HepG2 (cell line): ENCODE data around the gene TRAPPC12. TPM values are rescaled to one million over a fixed set of nuclear protein-coding genes. Genes with fewer than 3 reads are reported as not detected.

Experiments
- ATAC-seq: fragments of 200-7000 bp; cut with Tn5 transposase; 3 replicates; pipeline ENCODE4 v1.9.1; 2020; ENCODE audit warnings: mild to moderate bottlenecking, moderate library complexity
- BruUV-seq: library from RNA; stranded (reverse); fragments of 400-500 nt; replicated peaks from 2 replicates; lab custom pipeline; 2021; lab: Mats Ljungman, UMichigan
- CTCF ChIA-PET: fragments of 300-600 bp; formaldehyde crosslinking; extraction: SDS; loops from one replicate; lab custom pipeline; 2021; ENCODE audit warnings: low total read pairs, inconsistent platforms, low intra/inter-chr PET ratio; lab: Yijun Ruan, JAX
- POLR2A ChIA-PET: fragments of 350-600 bp; sonication (Branson Sonifier 250); formaldehyde crosslinking; loops from one replicate; lab custom pipeline; 2020; ENCODE audit warnings: antibody characterized with exemption, inconsistent platforms; lab: Yijun Ruan, JAX
- DNase-seq: peaks from one replicate; pipeline ENCODE4 v3.0.0-alpha.2; 2015; ENCODE audit warnings: low spot score
- FAIRE-seq: peaks from 3 replicates; lab custom pipeline; 2011; peaks lifted over from hg19 to GRCh38; lab: Jason Lieb, UNC
- H2AFZ ChIP-seq: one replicate; pipeline ENCODE4 v1.6.1; 2011; ENCODE audit warnings: low read length, inconsistent platforms
- H3K27ac ChIP-seq: fragments of 300-600 bp; 3 replicates; pipeline ENCODE4 v1.8.0; 2011; ENCODE audit warnings: mixed run types, mild to moderate bottlenecking, mixed read lengths, low read length, inconsistent platforms; ENCODE audit not compliant: insufficient read depth; ENCODE audit errors: extremely low read length
- H3K27me3 ChIP-seq, 2 experiments: fragments of 200-600 bp in 1 of 2; 2 replicates in 1 of 2; 3 replicates in 1 of 2; pipeline versions ENCODE4 v1.6.0 to v1.8.0; 2011; ENCODE audit warnings: low read length in 2 of 2, mild to moderate bottlenecking in 2 of 2, moderate library complexity in 2 of 2, inconsistent platforms in 1 of 2; ENCODE audit not compliant: insufficient read depth in 2 of 2, control insufficient read depth in 1 of 2
- H3K36me3 ChIP-seq, 2 experiments: fragments of 200-600 bp in 1 of 2; replicated peaks in 1 of 2; 2 replicates in 1 of 2; 3 replicates in 1 of 2; pipeline versions ENCODE4 v1.5.1 to v1.8.0; 2011; ENCODE audit warnings: low read length in 2 of 2, inconsistent platforms in 1 of 2; ENCODE audit not compliant: insufficient read depth in 2 of 2, control insufficient read depth in 1 of 2
- H3K4me1 ChIP-seq: 2 replicates; pipeline ENCODE4 v1.5.1; 2012; ENCODE audit warnings: low read length, inconsistent platforms; ENCODE audit not compliant: insufficient read depth
- H3K4me2 ChIP-seq: 2 replicates; pipeline ENCODE4 v1.6.0; 2011; ENCODE audit warnings: low read depth, low read length, inconsistent platforms
- H3K4me3 ChIP-seq, 3 experiments: fragments of 200-600 bp in 1 of 3; sonication (generic), shearing (Covaris generic) in 1 of 3; replicated peaks in 1 of 3; 2 replicates each; pipeline ENCODE4 v1.5.1; 2011 to 2016; ENCODE audit warnings: low read length in 3 of 3, inconsistent platforms in 2 of 3, low read depth in 2 of 3, mild to moderate bottlenecking in 2 of 3, control low read depth in 1 of 3, mixed read lengths in 1 of 3; ENCODE audit not compliant: insufficient read depth in 1 of 3
- H3K79me2 ChIP-seq: one replicate; pipeline ENCODE4 v1.6.1; 2011; ENCODE audit warnings: low read length, inconsistent platforms; ENCODE audit not compliant: insufficient read depth
- H3K9ac ChIP-seq: 2 replicates; pipeline ENCODE4 v1.6.0; 2011; ENCODE audit warnings: mild to moderate bottlenecking, low read depth, low read length, inconsistent platforms; ENCODE audit not compliant: insufficient read depth
- H3K9me3 ChIP-seq: 2 replicates; pipeline ENCODE4 v1.5.1; 2012; ENCODE audit warnings: mild to moderate bottlenecking, low read length
- H4K20me1 ChIP-seq: 2 replicates; pipeline ENCODE4 v1.6.0; 2011; ENCODE audit warnings: inconsistent platforms, mild to moderate bottlenecking, low read length, moderate library complexity; ENCODE audit not compliant: insufficient read depth
- AGO2 ChIP-seq: fragments of 200-400 bp; formaldehyde crosslinking; optimal IDR thresholded peaks from 2 replicates; pipeline ENCODE3; 2017; ENCODE audit warnings: mild to moderate bottlenecking, low read depth, low read length, moderate library complexity
- MLLT10 ChIP-seq: sonication (generic); formaldehyde crosslinking; IDR thresholded peaks from 2 replicates; pipeline ENCODE4 v1.4.0; 2020; ENCODE audit warnings: missing genetic modification reagents
- RNF219 ChIP-seq: sonication (generic); formaldehyde crosslinking; IDR thresholded peaks from 2 replicates; pipeline ENCODE4 v1.5.0; 2020; ENCODE audit warnings: mild to moderate bottlenecking, missing genetic modification reagents
- TBX2 ChIP-seq: sonication (generic); formaldehyde crosslinking; IDR thresholded peaks from 2 replicates; pipeline ENCODE4 v1.5.0; 2020; ENCODE audit warnings: missing genetic modification reagents, mild to moderate bottlenecking, borderline replicate concordance
- ZNF576 ChIP-seq: sonication (generic); formaldehyde crosslinking; IDR thresholded peaks from 2 replicates; pipeline ENCODE4 v1.4.0; 2020; ENCODE audit warnings: mild to moderate bottlenecking, missing genetic modification reagents
- WGBS: methylation state at CpG from one replicate; pipeline ENCODE4 v1.1.6; 2017; ENCODE audit warnings: low lambda C conversion rate; 5-methylcytosine and 5-hydroxymethylcytosine counted together
- in situ Hi-C: cut with HindIII; loops from 2 replicates; pipeline ENCODE4 v1.10.0; 2017; ENCODE audit warnings: low pct_unique_long_range_greater_than_20kb; ENCODE audit not compliant: extremely low pct_ligation_motif_present
- intact Hi-C: fragments of 100-400 bp; cut with micrococcal nuclease; formaldehyde crosslinking; loops from one replicate; pipeline ENCODE4 v1.10.0; 2022; ENCODE audit not compliant: unreplicated experiment
- polyA plus RNA-seq, 8 experiments: library from polyadenylated mRNA; depleted of rRNA in 3 of 8; stranded (reverse) in 7 of 8; unstranded in 1 of 8; fragments of >200 nt; fragmentation: Illumina TruSeq in 4 of 8; extraction: Trizol in 4 of 8; gene quantifications; 2 replicates each; pipeline versions ENCODE4 v1.2.1 to v1.2.3, GENCODE V29; 2011 to 2016; ENCODE audit warnings: low read depth in 4 of 8, missing spikeins in 1 of 8, mixed read lengths in 1 of 8; ENCODE audit not compliant: insufficient read depth in 1 of 8
- total RNA-seq, 5 experiments: library from RNA; depleted of rRNA; stranded (reverse); fragments of >200 nt; fragmentation: Illumina TruSeq; extraction: Trizol; gene quantifications; 2 replicates each; pipeline ENCODE4 v1.2.3, GENCODE V29; 2016; ENCODE audit warnings: low read depth in 1 of 5
- TF ChIP-seq, protein P1 (sequence below): IDR thresholded peaks from 2 replicates; pipeline ENCODE4 v1.6.1; 2016

TRAPPC12 gene
- total and polyA plus RNA-seq, 2 of the 13 experiments (the other 11 are each of a cell fraction or from before 2014, with no cell fraction given): 46.4 to 97.7 TPM

DNA sequence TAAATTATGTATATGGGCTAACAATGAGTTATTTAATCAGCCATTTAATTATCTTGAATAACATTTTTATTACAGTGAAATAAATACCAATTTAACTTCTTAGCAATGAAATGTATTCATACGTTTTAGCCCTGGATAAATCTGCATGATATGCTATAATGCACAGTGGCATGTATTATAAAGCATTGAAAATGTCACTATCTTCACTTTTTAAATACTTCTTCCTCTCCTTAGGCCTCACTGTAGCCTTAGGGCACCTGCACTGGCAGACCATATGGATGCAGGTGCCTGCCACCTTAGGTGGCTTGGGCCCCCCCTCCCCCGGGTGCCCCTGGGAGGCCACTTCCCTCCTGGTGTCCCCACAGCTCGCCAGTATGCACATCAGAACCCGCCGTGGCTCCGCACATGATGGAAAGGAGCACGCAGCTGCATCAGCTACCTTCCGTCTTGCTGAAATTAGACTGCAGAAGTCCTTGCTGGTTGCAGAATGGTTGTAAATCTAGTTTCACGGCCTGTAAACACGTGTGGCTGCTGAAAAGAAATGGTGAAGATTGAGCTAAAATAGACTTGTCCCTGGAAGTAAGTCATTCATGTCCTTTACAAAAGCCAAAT is 83.1 kb downstream of the TRAPPC12 start:
- Histone ChIP-seq H3K4me1 (peaks cover 39% of the 10 kb centered on the region), H3K9me3 (no peaks in the 10 kb centered on the region), H3K36me3 (peaks cover 12 to 22% of the 10 kb centered on the region in 2 experiments; a peak in 4 of 5 replicates), H3K27ac (no peak overlapping the region), H3K4me3 (no peak overlapping the region), H4K20me1 (no peaks in the 10 kb centered on the region), H2AFZ (no peak overlapping the region), H3K9ac (no peak overlapping the region), H3K27me3 (no peaks in the 10 kb centered on the region), H3K4me2 (no peak overlapping the region), H3K79me2 (no peaks in the 10 kb centered on the region)
- POLR2A ChIA-PET: interaction anchor here (1.1 kb wide), 1 partner anchor 56 kb away, joined by 3 read pairs; no protein-coding TSS in a partner anchor
- CTCF ChIA-PET: interaction anchor here (0.9 to 1.5 kb wide), 3 partner anchors 37 to 189 kb away, joined by 3 to 9 read pairs (median 4); no protein-coding TSS in a partner anchor
- ATAC-seq (no peak), DNase-seq (no peak), FAIRE-seq (no peak)
- WGBS: 96% methylated on average over 10 of the region's 10 CpGs
- BruUV-seq: no TSS peak
- intact Hi-C loops (loop anchor here (1.0 kb wide), 2 partner anchors 38 to 189 kb away; no protein-coding TSS in a partner anchor), in situ Hi-C loops (no loop called here)
- TF ChIP-seq, protein P1, sequence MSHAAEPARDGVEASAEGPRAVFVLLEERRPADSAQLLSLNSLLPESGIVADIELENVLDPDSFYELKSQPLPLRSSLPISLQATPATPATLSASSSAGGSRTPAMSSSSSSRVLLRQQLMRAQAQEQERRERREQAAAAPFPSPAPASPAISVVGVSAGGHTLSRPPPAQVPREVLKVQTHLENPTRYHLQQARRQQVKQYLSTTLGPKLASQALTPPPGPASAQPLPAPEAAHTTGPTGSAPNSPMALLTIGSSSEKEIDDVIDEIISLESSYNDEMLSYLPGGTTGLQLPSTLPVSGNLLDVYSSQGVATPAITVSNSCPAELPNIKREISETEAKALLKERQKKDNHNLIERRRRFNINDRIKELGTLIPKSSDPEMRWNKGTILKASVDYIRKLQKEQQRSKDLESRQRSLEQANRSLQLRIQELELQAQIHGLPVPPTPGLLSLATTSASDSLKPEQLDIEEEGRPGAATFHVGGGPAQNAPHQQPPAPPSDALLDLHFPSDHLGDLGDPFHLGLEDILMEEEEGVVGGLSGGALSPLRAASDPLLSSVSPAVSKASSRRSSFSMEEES (CRISPR knock-in tag): no peak
- 0 out of 2 replicates have a peak, but pooled peaks have one; percentile 20 for TF ChIP-seq TBX2 (CRISPR knock-in tag)

DNA sequence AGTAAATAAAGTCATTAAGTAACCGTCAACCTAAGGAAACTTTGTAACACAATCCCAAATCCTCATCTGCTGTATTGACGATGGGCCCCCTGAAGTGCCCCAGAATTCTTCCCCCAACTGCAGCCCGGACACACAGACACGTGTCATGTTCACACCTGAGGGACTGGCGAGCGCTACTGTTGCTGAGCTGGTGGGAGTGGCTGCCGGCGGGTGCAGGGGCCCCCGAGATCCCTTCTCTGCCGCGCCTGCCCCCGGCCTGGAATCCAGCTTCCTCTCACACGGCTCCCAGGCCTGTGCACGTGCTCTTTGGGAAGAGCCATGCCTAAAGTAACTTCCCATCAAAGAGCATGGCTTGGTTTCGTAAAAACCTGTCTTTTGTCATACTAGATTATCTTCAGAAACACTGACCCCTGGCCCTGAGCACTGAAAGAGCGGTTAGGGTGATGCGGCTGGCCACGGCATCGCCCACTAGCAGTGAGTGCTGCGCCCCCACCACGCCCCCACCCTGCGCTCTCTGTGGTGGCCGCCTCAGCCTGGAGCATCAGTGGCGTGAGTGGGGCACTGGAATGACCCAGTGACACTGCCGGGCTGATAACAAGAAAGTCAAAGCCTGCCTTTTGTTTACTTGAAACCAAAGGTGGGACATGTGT is 83.8 kb downstream of the TRAPPC12 start:
- no peak for ATAC-seq
- TF ChIP-seq ZNF576 (CRISPR knock-in tag): no peak
- no peak for TF ChIP-seq RNF219 (CRISPR knock-in tag)
- no peak for TF ChIP-seq MLLT10
- TF ChIP-seq AGO2: peak; percentile 69
- Histone ChIP-seq H3K27me3 (no peaks in the 10 kb centered on the region), H3K36me3 (peaks cover 5 to 22% of the 10 kb centered on the region in 2 experiments; a peak in 3 of 5 replicates), H3K4me2 (no peak overlapping the region), H3K4me3 (no peak overlapping the region), H3K79me2 (no peaks in the 10 kb centered on the region), H3K9ac (no peak overlapping the region), H3K9me3 (no peaks in the 10 kb centered on the region), H4K20me1 (no peaks in the 10 kb centered on the region), H2AFZ (no peak overlapping the region), H3K27ac (no peak overlapping the region), H3K4me1 (peaks cover 39% of the 10 kb centered on the region)
- intact Hi-C loops (no loop called here), in situ Hi-C loops (no loop called here)
- ChIA-PET CTCF (interaction anchor here (0.9 kb wide), 1 partner anchor 188 kb away, joined by 3 read pairs; no protein-coding TSS in a partner anchor), POLR2A (no interaction called here)
- FAIRE-seq: no peak
- 95% methylated on average over 25 of the region's 25 CpGs for WGBS
- DNase-seq: no peak
- BruUV-seq: no TSS peak
